Activated B cell treated with CpG ODN at 0.5 μM for 24 hours (primary cell): Measurements from ENCODE around the gene FLNC. TPM values are rescaled to one million over a fixed set of nuclear protein-coding genes. Genes with fewer than 3 reads are reported as not detected.
A peak's percentile ranks its signal among the peaks of the same experiment; 100 is the strongest.

Source experiments
- ATAC-seq: fragments of 200-7000 bp; cut with Tn5 transposase; one replicate; pipeline ENCODE4 v1.10.0; 2021; ENCODE audit warnings: low read depth, mild to moderate bottlenecking, moderate library complexity
- CTCF ChIA-PET: fragments of 350-600 bp; sonication (Branson Sonifier 250); formaldehyde crosslinking; loops from one replicate; lab custom pipeline; 2021; ENCODE audit warnings: antibody characterized with exemption; lab: Charles Lee
- POLR2A ChIA-PET: fragments of 350-600 bp; sonication (Branson Sonifier 250); formaldehyde crosslinking; loops from one replicate; lab custom pipeline; 2021; ENCODE audit warnings: antibody characterized with exemption; lab: Charles Lee
- DNase-seq: peaks from one replicate; pipeline ENCODE4 v3.0.0; 2022
- H3K27ac Mint-ChIP-seq: one replicate; pipeline ENCODE4 v1.8.0; 2020; ENCODE audit warnings: mixed read lengths
- H3K27me3 Mint-ChIP-seq: one replicate; pipeline ENCODE4 v1.8.0; 2021; ENCODE audit warnings: mixed read lengths
- H3K36me3 Mint-ChIP-seq: one replicate; pipeline ENCODE4 v1.8.0; 2021; ENCODE audit warnings: low read depth, mixed read lengths
- H3K4me1 Mint-ChIP-seq: one replicate; pipeline ENCODE4 v1.8.0; 2021; ENCODE audit warnings: mixed read lengths
- H3K4me3 Mint-ChIP-seq: one replicate; pipeline ENCODE4 v1.8.0; 2020; ENCODE audit warnings: mild to moderate bottlenecking, mixed read lengths
- H3K9me3 Mint-ChIP-seq: one replicate; pipeline ENCODE4 v1.8.0; 2020; ENCODE audit warnings: mixed read lengths
- CTCF ChIP-seq: fragments of 200-600 bp; IDR thresholded peaks from one replicate; pipeline ENCODE4 v1.8.0; 2022; ENCODE audit warnings: antibody characterized with exemption, mild to moderate bottlenecking
- intact Hi-C: fragments of 100-400 bp; cut with micrococcal nuclease; formaldehyde crosslinking; loops from one replicate; pipeline ENCODE4 v1.15.1; 2024
- total RNA-seq: library from RNA; stranded (reverse); gene quantifications from 2 replicates; pipeline ENCODE4 v1.2.3, GENCODE V29; 2022

Gene FLNC
- total RNA-seq, 1 donor from 2014 or later, result not detected

- ChIA-PET POLR2A (no interaction called here), CTCF (no interaction called here)
- DNase-seq (no peak), ATAC-seq (no peak)
- peaks cover 10% of the 10 kb centered on the region for H3K4me1 Mint-ChIP-seq
- TF ChIP-seq CTCF, result no peak
- no peaks in the 10 kb centered on the region for H3K27me3 Mint-ChIP-seq
- H3K27ac Mint-ChIP-seq, result no peak overlapping the region
- intact Hi-C loops, result no loop called here
- no peaks in the 10 kb centered on the region for H3K36me3 Mint-ChIP-seq
- H3K9me3 Mint-ChIP-seq, result no peaks in the 10 kb centered on the region
- peak overlapping the region; percentile 86 for H3K4me3 Mint-ChIP-seq
These were observed 41.5 kb upstream of the FLNC start for GRCh38 chr7:128788446-128789412.

- H3K27ac Mint-ChIP-seq, result no peak overlapping the region
- H3K36me3 Mint-ChIP-seq, result no peaks in the 10 kb centered on the region
- DNase-seq, result no peak
- ATAC-seq, result peak; percentile 11
- ChIA-PET POLR2A (interaction anchor here (0.7 to 1.1 kb wide), 3 partner anchors 8 to 73 kb away, joined by 3 read pairs; no protein-coding TSS in a partner anchor), CTCF (no interaction called here)
- intact Hi-C loops, result loop anchor here (1.0 to 5.0 kb wide), 3 partner anchors 51 to 147 kb away; partner anchors contain the start of genes ATP6V1F, CALU and IRF5
- peak overlapping the region; percentile 87 for H3K4me3 Mint-ChIP-seq
- no peaks in the 10 kb centered on the region for H3K27me3 Mint-ChIP-seq
- TF ChIP-seq CTCF, result no peak
- H3K4me1 Mint-ChIP-seq, result peaks cover 10% of the 10 kb centered on the region
- no peaks in the 10 kb centered on the region for H3K9me3 Mint-ChIP-seq
These were observed 39.7 kb upstream of the FLNC start for GRCh38 chr7:128790315-128791041.

DNA sequence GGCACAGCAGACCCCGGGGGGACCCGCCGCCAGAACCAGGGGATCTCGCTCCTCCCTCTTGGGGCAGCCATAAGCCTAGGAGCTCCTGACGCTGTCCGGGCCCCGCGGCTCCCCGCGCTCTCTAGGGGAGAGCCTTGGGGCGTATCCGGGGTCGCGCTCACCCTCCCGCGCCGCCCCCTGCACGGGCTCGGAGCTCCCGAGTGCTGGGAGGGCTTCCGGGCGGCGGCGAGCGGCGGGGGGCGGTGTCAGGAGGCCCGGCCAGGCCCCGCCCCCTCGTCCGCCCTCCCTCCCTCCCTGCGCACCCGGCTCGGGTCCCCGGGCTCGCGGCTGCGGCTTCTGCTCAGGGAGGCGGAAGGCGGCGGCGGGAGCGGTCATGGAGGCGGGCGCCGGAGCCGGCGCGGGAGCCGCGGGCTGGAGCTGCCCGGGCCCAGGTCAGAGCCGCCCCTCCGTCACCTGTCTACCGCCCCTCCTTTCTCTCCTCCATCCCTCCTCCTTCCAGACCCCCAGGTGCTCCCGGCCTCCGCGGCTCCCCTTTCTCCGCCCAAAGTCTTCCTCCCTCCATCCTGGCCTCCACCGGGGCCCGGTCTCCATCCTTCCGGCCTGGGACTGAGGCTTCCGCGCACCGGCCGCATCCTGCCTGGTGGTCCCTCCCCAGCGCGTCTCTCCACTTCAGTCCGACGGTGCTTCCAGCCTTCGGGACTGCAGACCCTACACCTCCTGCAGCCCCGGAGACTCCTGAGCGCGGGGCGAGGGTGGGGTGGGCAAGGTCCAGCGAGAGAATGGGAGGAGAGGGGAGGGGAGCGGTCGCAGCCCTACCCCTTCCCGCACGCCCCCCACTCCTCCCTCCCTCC, 38.9 kb upstream of the FLNC start, which contains the start of gene CCDC136:
Gene CCDC136 (plus strand): TSS at position 848 of the 851 bp plus-strand sequence. CDS start 444 bp downstream, outside the sequence.
- no peaks in the 10 kb centered on the region for H3K36me3 Mint-ChIP-seq
- H3K27ac Mint-ChIP-seq, result no peak within 1 kb of the TSS
- peak; percentile 91 for ATAC-seq
- H3K4me1 Mint-ChIP-seq, result peaks cover 10% of the 10 kb centered on the region
- no peaks in the 10 kb centered on the region for H3K27me3 Mint-ChIP-seq
- peak; percentile 71 for DNase-seq
- peak within 1 kb of the TSS; percentile 87 for H3K4me3 Mint-ChIP-seq
- H3K9me3 Mint-ChIP-seq, result no peaks in the 10 kb centered on the region
- intact Hi-C loops, result loop anchor here (1.0 to 5.0 kb wide), 3 partner anchors 52 to 146 kb away; partner anchors contain the start of genes ATP6V1F, CALU and IRF5
- POLR2A ChIA-PET, result interaction anchor here (0.7 to 1.1 kb wide), 4 partner anchors 9 to 72 kb away, joined by 3 read pairs; no protein-coding TSS in a partner anchor
- CTCF ChIA-PET, result no interaction called here
- no peak for TF ChIP-seq CTCF

GRCh38 chr7:128791972-128792327, 38.3 kb upstream of the FLNC start:
- peak overlapping the region; percentile 87 for H3K4me3 Mint-ChIP-seq
- H3K9me3 Mint-ChIP-seq, result no peaks in the 10 kb centered on the region
- H3K36me3 Mint-ChIP-seq, result no peaks in the 10 kb centered on the region
- ATAC-seq, result no peak
- ChIA-PET CTCF (no interaction called here), POLR2A (interaction anchor here (0.9 kb wide), 1 partner anchor 12 kb away, joined by 3 read pairs; no protein-coding TSS in a partner anchor)
- intact Hi-C loops, result loop anchor here (1.0 to 5.0 kb wide), 3 partner anchors 53 to 145 kb away; partner anchors contain the start of genes ATP6V1F, CALU and IRF5
- no peaks in the 10 kb centered on the region for H3K27me3 Mint-ChIP-seq
- H3K4me1 Mint-ChIP-seq, result peaks cover 10% of the 10 kb centered on the region
- no peak overlapping the region for H3K27ac Mint-ChIP-seq
- TF ChIP-seq CTCF, result no peak
- no peak for DNase-seq
